ENCODE data around the gene APRT.
"Not testable (repeated sequence)": the region's sequence is repeated elsewhere in the genome, so short reads cannot be mapped to it uniquely, and the experiment has no call there.

APRT gene

DNA sequence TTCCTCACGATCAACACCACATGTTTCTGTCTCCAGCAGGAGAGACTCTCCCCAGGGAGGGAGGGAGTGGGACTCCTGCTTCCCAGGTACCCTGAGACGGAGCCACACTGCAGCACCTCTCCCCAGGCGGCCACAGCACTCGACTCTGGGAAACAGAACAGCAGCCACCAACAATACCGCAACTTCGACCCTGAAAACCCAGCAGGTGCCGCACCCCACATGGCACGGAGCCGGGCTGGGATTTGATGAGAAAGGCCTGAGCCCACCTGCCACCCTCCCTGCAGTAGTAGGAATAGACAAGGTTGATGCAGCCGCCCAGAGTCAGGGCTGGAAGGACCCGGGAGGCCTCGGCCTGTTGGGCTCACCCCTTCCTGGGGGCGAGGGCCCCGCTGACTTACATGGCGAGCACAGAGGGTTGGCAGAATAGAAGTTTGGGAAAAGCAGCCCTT lies 30.6 kb upstream of the APRT start:
- DNase-seq (ENCODE audit: low read depth in 2 of 2): no peak

- no peak for DNase-seq (ENCODE audit: low read depth in 2 of 2)
Measured at GRCh38 chr16:88841521-88842307, 30.0 kb upstream of the APRT start.

- no peak for DNase-seq (ENCODE audit: low read depth in 2 of 2)
Measured at GRCh38 chr16:88840600-88841215, 29.0 kb upstream of the APRT start.

DNA sequence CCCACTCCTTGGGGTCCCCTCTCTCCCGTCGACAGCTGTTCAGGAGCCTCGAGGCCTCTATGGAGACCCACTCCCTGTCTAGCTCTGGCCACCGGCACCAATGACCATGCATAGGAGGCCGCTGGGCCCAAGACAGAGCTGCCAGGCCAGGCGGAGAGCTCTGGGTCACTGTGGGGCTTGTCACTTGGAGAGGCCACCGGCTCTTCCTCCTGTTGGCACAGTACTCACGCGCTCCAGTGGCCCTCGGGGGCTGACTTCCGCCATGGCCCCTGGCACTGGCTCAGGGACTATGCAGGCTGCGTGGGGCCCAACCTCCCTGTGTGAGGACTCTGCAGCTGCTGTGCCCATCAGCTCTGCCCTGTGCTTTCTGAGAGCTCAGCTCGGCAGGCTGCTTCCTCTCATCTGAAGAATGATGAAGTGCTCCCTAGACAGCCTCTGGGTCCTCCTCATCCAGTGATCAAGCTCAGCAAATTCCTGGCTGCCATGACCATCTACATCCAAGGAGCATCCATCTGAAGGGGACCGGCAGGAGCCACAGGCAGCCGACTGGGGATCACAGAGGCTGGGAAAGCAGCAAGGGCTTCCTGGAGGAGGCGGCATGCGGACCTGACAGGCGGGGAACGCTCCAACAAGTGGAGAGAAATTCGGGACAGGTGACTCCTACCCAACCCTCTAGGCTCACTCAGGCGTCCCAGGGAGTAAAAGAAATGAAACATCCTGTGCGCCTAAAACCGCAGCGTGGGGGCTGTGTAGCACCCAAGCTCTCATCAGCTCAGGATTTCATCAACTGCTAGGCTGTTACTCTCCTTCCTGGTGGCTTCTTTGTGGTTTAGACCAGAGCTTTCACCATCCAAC lies 28.2 kb upstream of the APRT start:
- DNase-seq (ENCODE audit: low read depth in 2 of 2): no peak

DNA sequence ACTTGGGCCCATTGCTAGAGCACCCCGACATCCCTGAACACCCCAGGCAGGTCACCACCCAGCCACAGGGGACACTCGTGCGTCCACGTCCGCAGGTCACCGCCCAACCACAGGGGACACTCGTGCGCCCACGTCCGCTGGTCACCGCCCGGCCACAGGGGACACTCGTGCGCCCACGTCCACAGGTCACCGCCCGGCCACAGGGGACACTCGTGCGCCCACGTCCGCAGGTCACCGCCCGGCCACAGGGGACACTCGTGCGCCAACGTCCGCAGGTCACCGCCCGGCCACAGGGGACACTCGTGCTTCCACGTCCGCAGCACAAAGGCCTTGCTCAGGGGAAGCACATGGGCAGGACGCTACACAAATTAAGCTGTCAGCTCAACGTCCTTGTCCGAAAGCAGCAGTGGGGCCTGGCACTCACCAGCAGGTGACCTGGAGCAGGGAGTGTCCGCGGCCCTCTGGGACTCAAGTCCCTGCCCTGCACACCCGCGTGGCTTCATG lies 27.4 kb upstream of the APRT start:
- no peak for DNase-seq (ENCODE audit: low read depth in 2 of 2)

- no peak for DNase-seq (ENCODE audit: low read depth in 2 of 2)
Measured at GRCh38 chr16:88838566-88838965, 26.8 kb upstream of the APRT start.

- DNase-seq (ENCODE audit: low read depth in 2 of 2): no peak
Measured at GRCh38 chr16:88837806-88838205, 26.1 kb upstream of the APRT start.

DNA sequence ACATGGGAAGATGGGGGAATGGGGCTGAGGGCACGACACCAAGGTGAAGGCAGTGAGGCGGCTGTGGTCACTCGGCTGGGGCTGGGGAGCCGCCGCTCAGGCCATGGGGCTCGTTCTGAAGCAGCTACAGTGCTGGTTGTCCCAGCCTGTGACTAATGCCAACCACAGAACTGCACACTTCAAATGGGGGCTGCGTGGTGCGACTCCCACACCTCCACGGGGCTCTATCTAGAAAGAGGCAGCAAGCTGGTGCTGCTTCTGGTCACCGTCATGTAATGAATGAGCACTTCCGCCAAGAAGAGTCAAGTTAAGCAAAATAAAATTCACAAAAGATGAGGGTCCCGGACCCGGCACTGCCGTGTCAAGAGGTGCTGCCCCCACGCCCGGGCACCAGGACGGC lies 25.1 kb upstream of the APRT start:
- no peak for DNase-seq (ENCODE audit: low read depth in 2 of 2)

- DNase-seq (ENCODE audit: low read depth in 2 of 2): no peak
Measured at GRCh38 chr16:88835818-88836217, 24.1 kb upstream of the APRT start.

- no peak for DNase-seq (ENCODE audit: low read depth in 2 of 2)
Measured at GRCh38 chr16:88835383-88835782, 23.7 kb upstream of the APRT start.

- DNase-seq (ENCODE audit: low read depth in 2 of 2): no peak
Measured at GRCh38 chr16:88834670-88835069, 22.9 kb upstream of the APRT start.

DNA sequence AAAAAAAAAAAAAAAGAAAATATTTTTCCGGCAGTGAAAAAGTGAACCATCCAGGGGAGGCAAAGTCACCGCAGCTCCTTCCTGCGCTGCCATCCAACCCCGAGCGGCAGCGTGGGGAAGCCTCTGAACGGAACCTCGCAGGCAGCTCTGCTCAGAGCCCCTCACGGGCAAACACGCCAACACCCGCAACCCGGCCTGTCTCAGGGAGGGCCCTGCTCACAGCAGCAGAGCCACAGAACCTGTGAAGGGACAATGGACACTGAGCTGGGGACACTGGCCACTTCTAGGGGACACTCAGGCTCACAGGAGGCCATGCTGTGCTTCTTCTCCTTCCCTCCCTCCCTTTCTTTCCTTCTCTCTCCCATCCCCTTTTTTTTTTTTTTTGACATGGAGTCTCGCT lies 21.4 kb upstream of the APRT start:
- no peak for DNase-seq (ENCODE audit: low read depth in 2 of 2)

- DNase-seq (ENCODE audit: low read depth in 2 of 2): no peak
Measured at GRCh38 chr16:88831838-88832237, 20.1 kb upstream of the APRT start.

GRCh38 chr16:88830783-88831182 lies 19.1 kb upstream of the APRT start:
- DNase-seq (ENCODE audit: low read depth in 2 of 2): no peak

GRCh38 chr16:88830258-88830657 lies 18.5 kb upstream of the APRT start:
- DNase-seq (ENCODE audit: low read depth in 2 of 2): no peak

DNA sequence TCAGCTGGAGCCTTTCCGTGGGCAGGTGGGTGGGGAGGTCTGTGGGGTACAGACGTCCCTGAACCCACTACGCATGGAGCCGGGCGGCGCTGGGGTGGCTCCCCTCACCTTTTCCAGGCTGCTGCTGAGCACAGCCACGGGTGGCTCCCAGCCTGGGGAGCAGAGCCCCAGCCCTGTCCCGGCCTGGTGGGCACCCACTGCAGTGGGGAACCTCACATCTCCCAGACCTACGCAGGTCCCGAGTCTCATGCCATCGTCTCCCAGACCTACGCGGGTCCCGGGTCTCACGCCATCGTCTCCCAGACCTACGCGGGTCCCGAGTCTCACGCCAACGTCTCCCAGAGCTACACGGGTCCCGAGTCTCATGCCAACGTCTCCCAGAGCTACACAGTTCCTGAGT lies 17.0 kb upstream of the APRT start:
- DNase-seq (ENCODE audit: low read depth in 2 of 2): no peak

DNA sequence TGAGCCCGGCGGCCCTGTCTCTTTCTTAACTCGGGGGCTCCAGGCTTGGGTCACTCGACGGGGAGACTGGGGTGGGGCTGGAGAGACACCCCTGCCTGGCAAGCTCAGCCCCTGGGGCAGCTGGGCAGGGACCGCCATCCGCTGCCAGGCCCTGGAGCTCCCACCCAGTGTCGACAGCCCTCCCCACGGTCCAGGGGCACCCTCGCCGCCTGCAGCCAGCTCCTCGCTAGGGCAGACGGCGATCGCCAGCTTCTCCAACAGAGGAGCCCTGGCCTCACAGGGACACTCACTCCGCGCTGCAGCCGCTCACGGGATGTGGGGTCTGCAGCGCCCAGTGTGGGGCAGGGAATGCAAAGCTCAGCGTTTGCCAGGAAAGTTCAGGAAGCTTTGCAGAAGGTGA lies 16.0 kb upstream of the APRT start:
- DNase-seq (ENCODE audit: low read depth in 2 of 2): no peak

GRCh38 chr16:88826070-88826840 lies 14.5 kb upstream of the APRT start:
- DNase-seq (ENCODE audit: low read depth in 2 of 2): no peak

GRCh38 chr16:88825146-88825545 lies 13.4 kb upstream of the APRT start:
- DNase-seq (ENCODE audit: low read depth in 2 of 2): no peak

DNA sequence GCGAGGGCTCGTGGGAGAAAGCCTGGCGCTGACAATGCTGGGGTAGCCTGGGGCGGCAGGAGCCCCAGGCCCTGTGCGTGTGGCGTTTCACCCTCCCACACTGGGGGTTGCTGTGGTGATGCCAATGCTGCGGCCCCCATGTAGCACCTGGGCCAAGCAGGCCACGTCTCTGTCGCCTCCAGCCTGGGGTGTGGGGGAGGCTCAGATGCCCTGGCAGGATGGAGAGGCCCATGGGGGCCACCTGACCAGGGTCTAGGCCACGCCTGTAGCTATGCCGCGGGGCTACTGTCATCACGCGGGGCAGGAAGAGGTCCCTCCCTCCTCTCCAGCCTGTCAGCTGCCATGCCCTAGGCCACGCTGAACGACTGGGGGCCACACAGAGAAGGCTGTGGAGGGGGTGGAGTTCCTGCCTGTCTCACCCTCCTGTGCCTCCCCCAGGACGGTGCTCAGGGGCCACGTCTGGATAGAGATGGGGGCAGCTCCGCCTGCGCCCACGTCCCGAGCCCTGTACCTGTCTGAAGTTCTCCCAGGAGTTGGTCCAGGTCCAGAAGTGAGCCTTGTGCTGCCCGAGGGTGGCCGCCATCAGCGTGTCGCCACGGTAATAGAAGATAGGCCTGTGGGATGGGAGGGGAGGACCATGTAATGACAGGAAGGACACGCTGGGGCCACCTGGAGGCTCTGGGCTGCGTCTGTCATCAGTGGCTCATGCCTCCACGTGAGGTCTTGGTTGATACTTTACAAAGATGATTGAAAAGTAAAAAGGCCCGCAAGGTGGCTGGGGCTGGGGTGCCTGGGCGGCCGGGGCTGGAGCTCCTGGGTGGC lies 12.7 kb upstream of the APRT start:
- no peak for DNase-seq (ENCODE audit: low read depth in 2 of 2)

GRCh38 chr16:88823646-88824045 lies 11.9 kb upstream of the APRT start:
- not testable (repeated sequence) for DNase-seq (ENCODE audit: low read depth in 2 of 2)
